IPS DF 19.7 (cell line): Measurements from ENCODE around the gene TMEM106C.

Source experiments
- DNase-seq: peaks from one replicate; pipeline ENCODE4 v3.0.0-alpha.2; 2013; ENCODE audit warnings: low read depth, low spot score

The TMEM106C gene

DNA sequence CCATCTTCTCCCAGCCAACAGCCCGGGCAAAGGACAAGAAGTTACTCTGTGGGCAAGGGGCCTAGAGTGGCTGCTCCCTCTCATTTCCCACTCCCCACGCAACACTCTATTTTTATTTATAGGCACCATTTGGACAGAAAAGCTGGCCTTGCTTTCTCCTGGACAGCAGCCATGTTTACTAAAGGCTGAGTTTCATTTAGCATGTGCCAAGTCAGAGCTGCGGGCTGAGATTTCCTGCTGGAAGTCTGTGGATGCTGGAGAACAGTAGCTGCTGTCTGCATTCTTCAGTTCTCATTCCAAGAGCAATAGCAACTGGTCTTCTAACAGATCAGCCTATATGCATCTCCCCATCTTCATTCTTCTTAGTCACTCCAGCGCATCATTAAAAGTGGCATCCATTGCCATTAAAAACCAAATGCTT lies 32.6 kb downstream of the TMEM106C start:
- no peak for DNase-seq

DNA sequence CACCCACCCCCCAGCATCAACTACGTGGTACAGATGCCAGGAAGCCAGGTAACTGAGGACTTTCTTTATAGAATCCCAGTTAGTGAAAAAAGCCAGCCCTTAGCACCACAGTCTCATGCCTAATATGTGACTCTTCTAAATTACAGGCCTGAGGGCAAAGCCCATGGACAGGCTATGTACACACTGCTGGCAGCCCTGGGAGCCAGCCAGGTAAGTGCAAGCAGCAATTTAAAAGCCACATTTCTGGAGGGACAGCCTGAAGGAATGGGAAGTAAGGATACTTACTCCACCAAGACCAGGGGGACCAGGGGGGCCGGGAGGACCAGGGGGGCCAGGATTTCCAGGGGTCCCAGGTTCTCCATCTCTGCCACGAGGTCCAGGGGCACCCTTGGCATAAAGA lies 33.9 kb downstream of the TMEM106C start:
- no peak for DNase-seq

DNA sequence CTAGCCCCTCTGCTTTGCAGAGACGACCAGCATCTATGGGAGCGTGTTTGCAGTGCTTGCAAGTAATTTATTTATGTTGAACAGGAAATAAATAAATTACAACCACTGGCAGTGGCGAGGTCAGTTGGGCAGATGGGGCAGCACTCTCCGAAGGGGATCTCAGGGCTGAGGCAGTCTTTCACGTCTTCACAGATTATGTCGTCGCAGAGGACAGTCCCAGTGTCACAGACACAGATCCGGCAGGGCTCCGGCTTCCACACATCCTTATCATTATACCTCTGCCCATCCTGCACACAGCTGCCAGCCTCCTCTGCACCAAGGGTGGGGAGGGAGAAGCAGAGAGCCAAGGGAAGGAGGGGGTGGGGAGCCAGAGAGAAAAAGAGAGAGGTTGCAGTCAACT lies 36.4 kb downstream of the TMEM106C start:
- no peak for DNase-seq

DNA sequence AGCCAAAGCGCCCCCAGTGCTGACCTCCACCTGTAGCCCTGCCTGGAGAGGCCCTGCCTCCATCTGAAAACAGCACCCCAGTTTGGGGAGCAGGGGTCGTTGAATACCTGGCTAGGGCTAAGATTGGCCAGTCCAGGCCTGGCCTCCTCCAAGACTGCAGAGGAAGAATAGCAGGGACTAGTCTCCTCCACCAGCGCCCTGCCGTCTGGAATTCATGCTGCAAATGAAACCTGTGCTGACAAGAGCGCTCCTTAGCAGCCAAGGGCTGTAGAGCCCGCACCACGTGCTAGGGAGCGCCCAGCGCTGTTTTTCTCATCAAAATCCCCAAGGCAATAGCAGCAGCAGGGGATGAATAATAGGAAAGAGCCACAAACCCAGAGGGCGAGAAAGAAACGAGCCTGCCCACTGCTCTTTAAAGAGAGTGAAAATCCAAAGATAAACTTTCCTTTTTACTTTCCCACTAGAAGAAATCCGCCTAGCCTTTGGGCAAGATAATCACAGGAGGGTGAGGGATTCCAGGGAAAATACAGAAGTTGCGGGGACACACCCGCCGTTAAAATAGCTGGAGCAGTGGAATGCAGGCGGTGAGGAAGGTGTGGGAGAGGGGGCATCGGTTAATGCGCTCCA lies 37.6 kb downstream of the TMEM106C start:
- DNase-seq: peak; percentile 40

DNA sequence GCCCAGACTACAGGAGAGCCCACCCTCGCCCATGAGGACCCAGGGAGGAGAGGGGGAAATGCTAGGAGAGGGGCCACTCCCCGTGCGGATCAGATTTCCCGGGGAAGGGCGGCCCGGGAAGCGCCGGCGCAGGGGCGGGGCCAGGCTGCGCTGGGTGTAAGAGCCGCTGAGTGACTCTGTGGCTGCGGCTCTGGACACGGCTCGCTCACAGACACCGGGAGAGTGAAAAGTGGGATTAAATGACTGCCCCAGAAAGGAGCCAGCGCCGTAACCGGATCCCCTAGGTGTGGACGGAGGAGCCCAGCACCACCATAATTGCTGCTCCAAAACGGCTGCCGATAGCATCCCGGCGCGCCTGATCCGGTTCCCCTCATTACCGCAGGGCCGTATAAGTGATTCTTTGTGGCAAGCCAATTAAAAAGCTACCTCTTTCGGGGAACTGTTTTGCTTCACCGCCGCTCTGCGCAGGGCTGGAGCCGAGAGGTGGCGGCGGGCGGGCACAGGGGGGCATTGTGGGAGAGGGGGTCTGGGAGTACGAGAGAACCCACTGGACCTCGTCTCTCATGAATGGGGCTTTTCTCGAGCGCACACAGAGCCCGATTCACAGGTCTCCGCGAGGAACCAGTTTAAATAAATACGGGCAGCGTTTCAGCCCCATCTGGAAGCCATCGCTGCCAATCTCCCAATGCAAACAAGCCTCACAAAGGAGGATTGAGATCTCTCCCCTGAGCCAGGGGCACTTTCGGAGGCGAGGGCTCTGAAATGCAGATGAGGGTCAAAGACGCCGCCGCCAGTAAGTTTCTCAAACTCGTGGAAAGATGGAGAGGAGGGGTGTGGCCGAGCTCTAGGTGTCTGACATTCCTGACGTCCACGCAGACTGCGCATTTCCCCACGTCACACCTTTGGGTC lies 38.4 kb downstream of the TMEM106C start:
- no peak for DNase-seq

DNA sequence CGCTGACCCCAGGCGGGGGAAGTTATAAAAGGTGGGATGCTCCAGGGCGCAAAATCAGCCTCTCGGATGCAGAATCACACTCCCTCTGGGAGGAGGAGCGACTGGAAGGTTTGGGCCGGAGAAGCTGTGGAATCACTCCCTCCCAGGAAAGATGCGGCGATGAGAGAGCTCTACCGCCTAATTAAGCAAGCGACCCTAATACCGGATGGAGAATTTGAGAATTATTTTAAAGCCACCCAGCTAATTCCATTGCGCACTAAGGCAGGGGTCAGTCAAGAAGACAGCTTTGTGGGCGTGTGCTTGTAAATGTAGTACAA lies 39.0 kb downstream of the TMEM106C start:
- no peak for DNase-seq

DNA sequence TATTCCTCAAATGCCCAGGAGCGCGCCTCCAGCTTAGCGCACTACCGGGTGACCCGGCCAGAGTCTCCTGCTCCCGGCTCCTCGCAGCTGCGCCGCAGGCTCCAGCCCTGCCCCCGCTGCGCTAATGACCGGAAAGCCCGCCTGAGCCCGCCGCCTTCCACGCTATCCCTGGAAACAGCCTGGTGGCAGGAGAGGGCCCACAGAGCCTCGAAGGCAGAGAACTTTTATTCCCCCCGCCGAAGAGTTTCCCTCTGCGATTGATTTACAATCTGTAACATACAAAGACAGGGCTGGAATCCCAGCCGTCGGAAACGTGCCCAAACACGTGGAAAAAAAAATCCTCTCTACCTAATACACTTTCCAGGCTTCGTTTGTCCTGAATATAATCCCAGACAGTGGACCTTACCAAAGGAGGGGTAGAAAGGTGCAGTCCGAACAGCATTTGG lies 39.4 kb downstream of the TMEM106C start:
- no peak for DNase-seq

DNA sequence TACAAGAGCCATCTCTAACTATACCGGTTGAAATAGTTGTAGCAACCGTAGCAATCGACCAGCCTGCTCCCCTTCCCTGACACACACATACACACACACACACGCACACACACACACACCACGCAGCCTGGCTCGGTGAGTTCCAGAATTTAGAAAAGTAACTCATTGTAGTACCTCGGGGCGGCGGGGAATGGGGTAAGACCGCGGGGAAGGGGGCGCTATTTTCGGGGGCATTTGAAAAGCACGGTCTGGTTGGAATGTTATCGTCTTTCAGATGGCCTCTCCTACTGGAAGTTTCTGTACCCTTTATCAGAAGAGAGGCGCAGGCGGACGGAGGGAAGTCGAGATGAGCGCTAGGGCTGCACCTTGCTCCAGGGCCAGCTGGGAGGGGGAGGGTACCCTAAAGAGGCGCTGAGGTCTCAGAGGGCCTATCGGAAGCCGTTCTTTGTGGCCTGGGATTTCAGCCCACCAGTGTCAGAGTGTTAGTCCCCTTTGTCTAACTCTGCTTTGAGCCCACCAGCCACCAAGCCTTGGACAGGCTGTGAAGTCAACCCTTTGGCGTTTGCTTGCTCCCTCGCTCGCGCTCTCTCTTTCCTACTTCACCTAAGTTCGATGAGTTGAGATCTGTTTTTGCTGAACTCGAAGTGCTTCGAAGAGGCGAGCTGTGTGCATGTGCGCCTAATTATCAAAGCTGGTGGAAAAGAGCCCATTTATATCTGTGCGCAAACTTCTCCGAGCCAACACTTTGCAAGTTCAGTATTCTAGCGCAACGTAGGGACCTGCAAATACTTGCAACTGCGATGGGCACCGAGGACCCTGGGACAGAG lies 40.0 kb downstream of the TMEM106C start:
- DNase-seq: no peak

- DNase-seq: no peak
These were observed 40.9 kb downstream of the TMEM106C start, which contains the start of gene COL2A1 for GRCh38 chr12:48004053-48004941. Gene COL2A1, minus strand, starts transcription at chr12:48004476. Its CDS starts 155 bp downstream, at chr12:48004321.

GRCh38 chr12:48005001-48005749 lies 41.8 kb downstream of the TMEM106C start:
- DNase-seq: no peak

DNA sequence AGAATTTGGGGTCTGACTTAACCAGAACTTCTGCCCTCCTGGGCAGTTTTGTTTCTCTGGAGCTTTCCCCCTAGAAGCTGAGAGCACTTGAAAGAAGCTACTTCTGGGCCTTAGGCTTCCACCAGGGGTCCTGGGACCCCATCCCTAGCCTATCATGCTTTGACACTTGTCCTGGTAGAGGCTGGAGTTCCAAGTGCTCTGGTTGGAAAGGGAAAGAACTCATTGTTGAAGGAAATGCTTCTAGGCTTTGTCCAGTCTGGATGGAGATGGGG lies 42.3 kb downstream of the TMEM106C start:
- no peak for DNase-seq

DNA sequence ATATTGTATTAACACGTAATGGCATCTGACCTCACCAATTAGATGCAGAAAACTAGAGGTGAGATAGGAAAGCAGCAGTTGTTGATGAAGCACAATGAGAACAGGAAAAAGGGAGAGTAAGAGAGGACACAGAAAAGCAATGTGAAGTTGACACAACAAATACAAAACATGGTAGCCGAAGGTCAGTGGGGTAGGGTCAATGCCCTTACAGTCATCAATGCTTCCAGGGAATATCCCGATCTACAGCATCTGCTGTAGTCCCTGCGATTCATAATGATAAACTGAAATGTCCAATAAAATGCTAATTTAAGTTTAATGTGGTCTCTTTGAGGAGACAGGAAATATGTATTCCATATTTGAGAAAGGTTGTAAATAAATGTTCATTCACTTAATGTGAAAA lies 43.8 kb downstream of the TMEM106C start:
- no peak for DNase-seq

- no peak for DNase-seq
These were observed 45.0 kb downstream of the TMEM106C start for GRCh38 chr12:48008349-48008748.

GRCh38 chr12:48008950-48009349 lies 45.6 kb downstream of the TMEM106C start:
- no peak for DNase-seq

DNA sequence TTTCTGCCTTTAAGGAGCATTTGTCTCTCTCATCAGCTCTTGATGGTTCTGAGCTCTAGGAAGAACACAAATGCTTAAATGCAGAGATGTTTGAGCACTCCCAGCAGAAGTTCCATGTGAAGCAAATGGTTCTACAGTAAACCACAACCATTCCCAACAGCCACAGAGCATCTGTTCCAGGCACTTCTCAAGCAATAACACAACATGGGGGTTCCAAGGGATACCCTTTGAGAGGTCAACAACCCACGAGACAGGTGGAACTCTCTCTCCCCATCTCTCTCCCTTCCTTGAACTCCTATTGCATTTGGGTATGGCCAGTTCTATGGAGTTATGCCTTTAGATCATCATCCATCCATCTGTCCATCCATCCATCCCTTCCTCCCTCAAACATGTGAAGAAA lies 46.1 kb downstream of the TMEM106C start:
- no peak for DNase-seq

DNA sequence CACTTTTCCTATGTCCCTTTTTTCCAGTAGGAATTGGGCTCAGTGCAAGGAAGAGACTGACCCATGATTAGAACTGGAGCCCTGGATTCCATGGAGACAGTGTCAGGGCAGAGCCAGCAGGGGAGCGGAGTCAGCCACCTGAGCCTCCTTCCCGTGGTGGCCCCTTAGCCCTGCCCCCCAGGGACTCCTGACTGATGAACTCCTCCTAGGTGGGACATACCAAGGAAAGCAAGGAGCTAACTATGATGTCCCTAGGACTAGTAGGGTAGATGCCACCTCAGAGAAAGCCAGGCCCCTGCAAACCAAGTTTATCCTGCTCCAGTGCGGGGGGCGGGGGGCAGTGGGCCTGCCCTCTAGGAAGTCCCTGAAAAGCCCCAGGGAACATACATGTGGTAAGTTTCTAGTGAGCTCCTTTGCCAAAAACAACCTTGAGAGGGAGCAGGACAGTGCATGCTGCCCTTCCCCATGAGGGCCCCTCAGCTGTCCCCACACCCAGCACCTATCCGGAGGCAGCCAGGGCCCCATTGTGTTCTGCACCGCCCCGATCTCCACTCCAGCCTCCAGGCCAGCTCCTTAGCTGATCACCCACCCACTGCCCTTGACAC lies 47.1 kb downstream of the TMEM106C start:
- DNase-seq: no peak

DNA sequence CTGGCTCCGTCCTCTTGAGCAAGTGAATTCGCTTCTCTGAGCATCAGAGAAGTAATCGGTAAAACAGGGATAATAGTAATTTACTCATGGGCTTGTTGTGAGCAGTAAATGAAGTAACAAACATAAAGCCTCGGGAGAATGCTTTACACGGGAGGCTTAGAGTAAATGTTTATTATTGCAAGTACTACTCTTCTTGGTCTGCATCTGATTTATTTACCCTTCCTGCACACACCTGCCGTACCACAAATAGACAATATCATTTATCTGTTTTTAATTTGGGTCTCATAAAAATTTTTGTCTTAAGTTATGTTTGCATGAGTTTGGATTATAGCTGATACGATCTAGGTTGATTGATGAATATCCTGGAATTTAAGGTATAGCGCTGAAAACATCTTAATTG lies 48.7 kb downstream of the TMEM106C start:
- DNase-seq: no peak

- DNase-seq: no peak
These were observed 49.9 kb downstream of the TMEM106C start for GRCh38 chr12:48013287-48013686.

GRCh38 chr12:48015129-48015528 lies 51.7 kb downstream of the TMEM106C start:
- no peak for DNase-seq

DNA sequence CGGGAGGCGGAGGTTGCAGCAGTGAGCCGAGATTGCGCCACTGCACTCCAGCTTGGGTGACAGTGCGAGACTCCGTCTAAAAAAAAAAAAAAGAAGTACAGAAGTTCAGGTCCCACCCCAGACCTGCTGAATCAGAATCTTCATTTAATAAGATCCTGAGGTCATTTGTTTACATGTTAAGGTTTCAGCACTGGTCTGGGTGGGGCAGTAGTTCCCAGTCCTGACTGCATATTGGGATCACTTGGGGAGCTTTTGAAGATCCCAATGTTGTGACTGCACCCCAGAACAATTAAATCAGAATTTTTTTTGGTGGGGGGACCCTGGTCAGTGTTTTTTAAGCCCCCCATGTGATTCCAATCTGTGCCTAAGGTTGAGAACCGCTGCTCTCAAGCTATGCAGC lies 52.6 kb downstream of the TMEM106C start:
- DNase-seq: no peak
